Measurements from ENCODE around the gene STRC. TPM values are rescaled to one million over a fixed set of nuclear protein-coding genes. Genes with fewer than 3 reads are reported as not detected.
"Not testable (repeated sequence)": the region's sequence is repeated elsewhere in the genome, so short reads cannot be mapped to it uniquely, and the experiment has no call there.

STRC gene
- total RNA-seq, 6 experiments from 2014 or later, result not detected

DNA sequence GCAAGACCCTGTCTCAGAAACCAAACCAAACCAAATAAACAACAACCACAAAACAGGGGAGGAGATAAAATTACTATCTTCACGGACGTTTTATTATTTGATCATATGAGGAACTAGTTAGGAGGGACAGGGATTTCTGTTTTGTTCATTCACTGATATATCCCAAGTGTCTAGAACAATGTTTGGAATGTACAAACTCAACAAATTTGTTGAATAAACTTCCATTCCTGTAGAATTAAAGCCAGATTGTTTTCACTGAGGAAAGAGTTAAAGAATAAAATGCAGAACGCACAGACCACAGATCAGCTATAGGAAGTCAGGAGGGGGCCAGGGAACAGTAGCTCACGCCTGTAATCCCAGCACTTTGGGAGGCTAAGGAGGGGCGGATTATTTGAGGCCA lies 6.5 kb upstream of the STRC start:
- Mint-ChIP-seq H3K4me1 (ENCODE audit: low read depth) (peaks cover 10% of the 10 kb centered on the region), H3K9me3 (no peaks in the 10 kb centered on the region), H3K4me3 (no peak overlapping the region), H3K27me3 (ENCODE audit: insufficient read depth) (peaks cover 14% of the 10 kb centered on the region), H3K36me3 (ENCODE audit: low read depth) (no peaks in the 10 kb centered on the region), H3K27ac (no peak overlapping the region)
- TF ChIP-seq CTCF (IDR thresholded peaks at IDR 0.05), result no peak
- DNase-seq, result no peak

DNA sequence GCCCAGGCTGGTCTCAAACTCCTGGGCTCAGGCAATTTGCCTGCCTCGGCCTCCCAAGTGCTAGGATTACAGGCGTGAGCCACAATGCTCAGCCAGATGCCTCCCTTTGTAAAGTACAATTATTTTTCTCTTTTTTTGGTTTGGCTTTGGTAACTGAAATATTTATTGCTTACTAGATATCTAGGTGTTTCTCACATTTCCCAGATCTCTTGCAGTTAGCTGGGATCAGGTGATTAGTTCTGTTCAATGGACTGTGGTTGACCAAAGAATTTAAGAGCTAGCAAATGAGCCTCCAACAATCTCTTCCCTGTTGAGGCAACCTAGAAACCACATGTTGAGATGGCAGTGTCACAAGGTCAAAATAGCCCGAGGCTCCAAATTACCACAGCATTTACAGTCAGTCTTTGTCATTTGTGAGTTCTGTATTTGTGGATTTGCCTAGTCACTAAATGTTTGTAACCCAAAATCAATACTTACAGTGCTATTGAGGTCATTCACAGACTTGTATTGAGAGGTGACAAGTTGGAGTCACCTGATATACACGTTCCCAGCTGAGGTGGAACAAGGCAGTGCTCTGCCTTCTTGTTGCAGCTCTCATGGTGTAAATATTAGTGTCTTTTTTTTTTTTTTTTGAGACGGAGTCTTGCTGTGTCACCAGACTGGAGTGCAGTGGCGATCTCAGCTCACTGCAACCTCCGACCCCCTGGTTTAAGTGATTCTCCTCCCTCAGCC lies 3.6 kb upstream of the STRC start:
- not testable (repeated sequence) for H3K36me3 Mint-ChIP-seq (ENCODE audit: low read depth); H3K9me3 Mint-ChIP-seq; H3K4me3 Mint-ChIP-seq; H3K27ac Mint-ChIP-seq; H3K4me1 Mint-ChIP-seq (ENCODE audit: low read depth)
- H3K27me3 Mint-ChIP-seq (ENCODE audit: insufficient read depth), result peaks cover 17% of the 10 kb centered on the region
- DNase-seq, result peak; percentile 38

DNA sequence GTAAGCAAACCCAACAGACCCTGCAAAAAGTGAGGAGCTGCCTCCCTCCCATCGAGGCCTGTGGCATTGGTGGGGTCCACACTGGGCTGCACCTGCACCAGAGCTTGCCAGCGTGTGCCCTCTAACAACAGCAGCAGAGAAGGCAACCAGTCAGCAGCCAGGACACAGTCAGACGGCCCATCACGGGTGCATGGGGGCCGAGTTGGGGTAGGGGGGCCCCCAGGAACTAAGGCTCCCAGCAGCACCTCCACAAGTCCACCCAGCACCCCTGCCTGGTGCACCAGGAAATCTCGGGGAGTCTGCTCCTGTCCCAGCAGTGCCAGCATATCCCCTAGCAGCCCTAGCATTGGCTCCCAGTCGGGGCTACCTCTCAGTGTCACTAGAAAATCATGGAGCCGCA lies 850 bp downstream of the STRC start:
- not testable (repeated sequence) for H3K4me1 Mint-ChIP-seq (ENCODE audit: low read depth); H3K36me3 Mint-ChIP-seq (ENCODE audit: low read depth); H3K27ac Mint-ChIP-seq; H3K9me3 Mint-ChIP-seq; DNase-seq; H3K4me3 Mint-ChIP-seq
- peaks cover 10% of the 10 kb centered on the region for H3K27me3 Mint-ChIP-seq (ENCODE audit: insufficient read depth)

DNA sequence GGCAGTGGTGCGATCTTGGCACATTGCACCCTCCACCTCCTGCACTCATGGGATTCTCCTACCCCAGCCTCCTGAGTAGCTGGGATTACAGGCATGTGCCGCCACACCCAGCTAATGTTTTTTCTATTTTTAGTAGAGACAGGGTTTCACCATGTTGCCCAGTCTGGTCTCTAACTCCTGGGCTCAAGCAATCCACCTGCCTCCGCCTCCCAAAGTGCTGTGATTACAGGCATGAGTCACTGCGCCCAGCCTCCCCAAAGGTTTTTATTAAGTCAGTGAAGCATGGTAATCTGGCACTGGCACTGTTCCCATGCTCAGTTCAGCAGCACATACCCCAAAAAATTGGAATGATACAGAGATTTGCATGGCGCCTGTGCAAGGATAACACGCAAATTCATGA lies 16.4 kb downstream of the STRC start:
- H3K4me1 Mint-ChIP-seq (ENCODE audit: low read depth); H3K27ac Mint-ChIP-seq; DNase-seq; H3K36me3 Mint-ChIP-seq (ENCODE audit: low read depth); H3K9me3 Mint-ChIP-seq; H3K4me3 Mint-ChIP-seq: not testable (repeated sequence)
- peaks cover 33% of the 10 kb centered on the region for H3K27me3 Mint-ChIP-seq (ENCODE audit: insufficient read depth)

DNA sequence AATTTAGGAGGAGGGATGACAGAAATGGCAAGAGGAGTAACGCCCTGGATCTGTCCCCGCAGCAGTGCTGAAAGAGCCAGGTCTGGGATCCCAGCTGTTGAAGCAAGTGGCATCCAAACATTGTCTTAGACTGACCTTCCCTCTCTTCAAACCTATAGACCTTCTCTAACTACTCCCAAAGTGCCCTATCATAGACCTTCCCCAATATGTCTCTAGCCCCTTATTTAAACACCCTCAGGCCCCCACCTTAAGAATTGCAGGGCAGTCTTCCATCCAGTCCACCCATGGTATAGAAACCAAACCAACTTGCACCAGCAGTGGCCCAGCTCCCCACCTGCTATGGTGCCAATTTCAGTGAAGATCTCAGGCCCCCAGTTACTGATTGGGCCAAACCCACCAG lies 18.4 kb downstream of the STRC start:
- not testable (repeated sequence) for H3K27ac Mint-ChIP-seq; H3K4me3 Mint-ChIP-seq; H3K36me3 Mint-ChIP-seq (ENCODE audit: low read depth); DNase-seq; H3K9me3 Mint-ChIP-seq; H3K4me1 Mint-ChIP-seq (ENCODE audit: low read depth)
- H3K27me3 Mint-ChIP-seq (ENCODE audit: insufficient read depth), result peaks cover 33% of the 10 kb centered on the region

DNA sequence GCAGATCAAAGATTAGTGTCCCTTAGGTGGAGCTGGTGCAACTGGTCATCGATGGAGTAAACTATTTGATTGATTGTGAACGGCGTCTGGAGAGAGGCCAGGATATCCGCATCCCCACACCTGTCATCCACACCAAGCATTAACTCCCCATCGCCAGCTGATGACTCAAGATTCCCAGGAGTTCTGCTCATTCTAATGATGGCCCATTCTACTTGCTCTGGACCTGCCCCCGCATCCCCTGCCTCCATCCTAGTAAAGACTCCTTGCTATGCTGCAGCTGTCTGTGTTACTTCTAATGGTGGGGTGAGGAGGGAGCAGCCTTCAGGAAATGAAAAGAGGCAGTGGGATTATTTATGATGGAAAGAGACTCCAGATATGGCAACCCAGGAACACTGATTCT lies 19.5 kb downstream of the STRC start:
- not testable (repeated sequence) for DNase-seq; H3K27ac Mint-ChIP-seq; H3K9me3 Mint-ChIP-seq; H3K4me1 Mint-ChIP-seq (ENCODE audit: low read depth); H3K4me3 Mint-ChIP-seq; H3K36me3 Mint-ChIP-seq (ENCODE audit: low read depth)
- H3K27me3 Mint-ChIP-seq (ENCODE audit: insufficient read depth), result peaks cover 23% of the 10 kb centered on the region

GRCh38 chr15:43593328-43594190 lies 25.0 kb downstream of the STRC start, which contains the start of gene CKMT1B:
Gene CKMT1B (plus strand): TSS chr15:43594027. CDS start chr15:43594219, 192 bp downstream.
- H3K27me3 Mint-ChIP-seq (ENCODE audit: insufficient read depth); H3K4me1 Mint-ChIP-seq (ENCODE audit: low read depth); H3K9me3 Mint-ChIP-seq; H3K36me3 Mint-ChIP-seq (ENCODE audit: low read depth); DNase-seq; H3K4me3 Mint-ChIP-seq; H3K27ac Mint-ChIP-seq: not testable (repeated sequence)

DNA sequence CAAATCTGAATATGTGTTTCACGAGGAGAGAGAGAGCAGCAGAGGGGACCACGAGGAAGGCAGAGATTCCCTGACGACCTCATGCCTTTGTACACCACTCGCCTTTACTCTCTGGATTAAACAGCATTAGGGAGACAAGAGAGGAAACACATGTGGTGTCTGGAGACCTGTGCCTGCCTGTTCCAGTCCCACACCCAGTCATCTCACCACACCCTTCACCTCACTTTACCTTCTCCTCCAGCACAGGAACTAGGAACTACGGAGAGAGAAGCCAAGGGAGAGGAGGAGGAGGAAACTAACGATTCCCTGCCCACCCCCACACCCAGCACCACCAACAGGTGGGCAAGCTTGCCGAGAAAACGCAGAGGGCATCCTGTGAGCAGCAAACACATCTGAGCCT lies 25.8 kb downstream of the STRC start:
- not testable (repeated sequence) for H3K27me3 Mint-ChIP-seq (ENCODE audit: insufficient read depth); H3K4me3 Mint-ChIP-seq; DNase-seq; H3K27ac Mint-ChIP-seq; H3K36me3 Mint-ChIP-seq (ENCODE audit: low read depth); H3K9me3 Mint-ChIP-seq; H3K4me1 Mint-ChIP-seq (ENCODE audit: low read depth)

DNA sequence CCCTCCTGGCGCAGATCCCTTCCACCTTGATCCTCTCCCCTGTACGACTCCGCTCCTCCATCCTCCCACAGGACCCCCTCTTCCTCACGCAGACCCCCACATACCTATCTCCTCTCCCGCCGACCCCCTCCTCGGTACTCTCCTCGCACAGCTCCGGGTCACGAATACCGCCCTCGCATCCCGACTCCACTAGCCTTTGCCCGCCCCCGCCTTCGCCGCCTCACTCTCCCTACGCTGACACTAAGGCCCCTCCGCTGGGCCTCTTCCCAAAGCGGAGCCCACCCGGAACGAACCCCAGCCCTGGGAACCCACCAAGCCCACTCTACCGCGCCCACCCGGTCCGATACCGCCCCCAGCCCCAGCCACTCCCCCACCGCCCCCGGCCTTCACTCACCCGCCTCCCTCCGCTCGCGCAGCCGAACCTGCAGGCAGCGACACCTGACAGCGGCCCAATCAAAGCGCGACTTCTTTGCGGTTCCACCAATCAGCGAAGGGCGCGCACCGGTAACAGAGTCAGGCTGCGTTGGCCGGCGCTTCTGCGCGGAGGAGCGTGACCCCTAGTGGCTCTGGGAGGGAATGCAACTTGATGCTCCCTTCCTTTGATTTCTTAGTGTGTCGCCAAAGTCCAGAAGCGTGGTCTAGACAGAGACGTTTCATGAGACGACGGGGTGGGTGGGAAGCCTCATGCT lies 28.7 kb downstream of the STRC start, which contains the start of gene PPIP5K1:
TSS of gene PPIP5K1 (minus strand) at position 431 of the 689 bp plus-strand sequence. CDS start 5,704 bp downstream, outside the sequence.
- H3K27ac Mint-ChIP-seq; DNase-seq; H3K9me3 Mint-ChIP-seq; H3K27me3 Mint-ChIP-seq (ENCODE audit: insufficient read depth); H3K4me3 Mint-ChIP-seq; H3K4me1 Mint-ChIP-seq (ENCODE audit: low read depth); H3K36me3 Mint-ChIP-seq (ENCODE audit: low read depth): not testable (repeated sequence)

- H3K4me3 Mint-ChIP-seq; H3K27me3 Mint-ChIP-seq (ENCODE audit: insufficient read depth); DNase-seq; H3K9me3 Mint-ChIP-seq; H3K4me1 Mint-ChIP-seq (ENCODE audit: low read depth); H3K27ac Mint-ChIP-seq; H3K36me3 Mint-ChIP-seq (ENCODE audit: low read depth): not testable (repeated sequence)
Observed at GRCh38 chr15:43574607-43575006, 44.0 kb downstream of the STRC start.

DNA sequence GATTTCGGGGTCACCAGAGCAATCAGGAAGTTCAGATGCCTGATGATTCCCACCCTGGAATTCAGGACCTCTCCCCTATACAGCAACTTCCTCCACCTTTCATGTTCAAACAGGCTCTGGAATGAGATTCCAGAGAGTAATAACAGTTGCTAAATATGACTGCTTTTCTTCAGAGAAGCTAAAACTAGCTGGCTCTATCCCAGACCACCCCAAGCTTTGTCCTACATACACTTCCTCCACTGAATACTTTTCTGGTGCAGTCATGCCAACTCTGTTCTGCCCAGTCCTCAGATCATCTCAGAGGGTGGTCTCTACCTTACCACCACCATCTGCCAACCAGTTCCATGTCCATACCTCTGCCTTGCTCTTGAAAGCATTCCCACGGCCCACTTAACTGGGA lies 52.0 kb downstream of the STRC start:
- H3K4me1 Mint-ChIP-seq (ENCODE audit: low read depth); H3K36me3 Mint-ChIP-seq (ENCODE audit: low read depth); DNase-seq; H3K9me3 Mint-ChIP-seq; H3K4me3 Mint-ChIP-seq; H3K27ac Mint-ChIP-seq; H3K27me3 Mint-ChIP-seq (ENCODE audit: insufficient read depth): not testable (repeated sequence)

GRCh38 chr15:43563793-43564192 lies 54.8 kb downstream of the STRC start:
- not testable (repeated sequence) for H3K36me3 Mint-ChIP-seq (ENCODE audit: low read depth); H3K4me3 Mint-ChIP-seq

More at GRCh38 chr15:43563793-43564192, 54.8 kb downstream of the STRC start:
- DNase-seq; H3K27ac Mint-ChIP-seq; H3K4me1 Mint-ChIP-seq (ENCODE audit: low read depth); H3K9me3 Mint-ChIP-seq; H3K27me3 Mint-ChIP-seq (ENCODE audit: insufficient read depth): not testable (repeated sequence)
